ENCODE results near the gene KIAA0319L. TPM values are rescaled to one million over a fixed set of nuclear protein-coding genes. Genes with fewer than 3 reads are reported as not detected.

The KIAA0319L gene
- total RNA-seq, 1 donor from 2014 or later, result 113 TPM

DNA sequence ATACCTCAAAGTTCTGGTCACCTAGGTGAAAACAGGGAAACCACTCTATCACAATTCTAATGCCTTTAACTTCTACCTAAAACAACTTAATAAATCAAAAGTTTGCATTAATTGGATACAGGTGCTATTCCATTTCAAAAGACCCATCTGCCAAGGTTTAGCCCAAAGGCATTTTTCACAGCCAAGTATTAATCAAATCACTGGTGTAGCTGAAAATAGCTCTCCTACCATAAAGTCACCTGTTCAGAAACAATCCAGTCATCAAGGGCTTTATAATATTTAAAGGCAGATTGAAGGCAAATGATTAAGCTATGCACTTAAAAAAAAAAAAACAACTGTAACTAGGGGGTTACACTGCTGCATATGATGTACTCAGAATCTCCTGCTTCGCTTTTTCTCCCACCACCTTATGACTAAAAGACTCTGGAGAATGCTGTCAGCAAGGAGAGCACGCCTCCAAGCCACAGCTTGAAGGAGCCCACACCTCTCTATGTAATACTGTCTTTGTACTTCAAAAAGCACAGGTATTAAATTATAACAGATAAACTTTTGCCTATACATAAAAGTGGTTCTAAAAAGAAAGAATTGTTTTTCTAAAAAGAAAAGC, 20.5 kb downstream of the KIAA0319L start:
- peak; percentile 23 for DNase-seq (ENCODE audit: low read depth)

DNA sequence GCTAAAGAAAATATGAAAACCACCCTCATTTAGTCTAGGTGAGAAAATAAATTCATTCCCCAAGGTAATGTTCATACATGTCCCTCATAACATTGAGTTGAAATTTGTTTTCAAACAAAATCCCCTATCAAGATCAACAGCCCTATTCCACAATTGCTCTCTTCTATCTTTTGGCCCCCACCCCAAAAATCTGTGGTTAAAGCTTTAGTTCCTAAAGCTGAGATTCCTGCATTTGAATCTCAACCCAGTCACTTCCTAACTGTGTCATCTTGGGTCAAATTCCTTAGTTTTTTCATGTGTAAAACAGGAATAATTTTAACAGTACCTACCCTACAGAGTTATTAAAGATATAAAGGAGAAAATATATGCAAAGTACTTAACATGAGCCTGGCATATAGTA, 22.0 kb downstream of the KIAA0319L start:
- no peak for DNase-seq (ENCODE audit: low read depth)

GRCh38 chr1:35533586-35533985, 23.6 kb downstream of the KIAA0319L start:
- no peak for DNase-seq (ENCODE audit: low read depth)

GRCh38 chr1:35532497-35533223, 24.5 kb downstream of the KIAA0319L start:
- DNase-seq (ENCODE audit: low read depth), result no peak

- no peak for DNase-seq (ENCODE audit: low read depth)
Measured at GRCh38 chr1:35531368-35531767, 25.8 kb downstream of the KIAA0319L start.

DNA sequence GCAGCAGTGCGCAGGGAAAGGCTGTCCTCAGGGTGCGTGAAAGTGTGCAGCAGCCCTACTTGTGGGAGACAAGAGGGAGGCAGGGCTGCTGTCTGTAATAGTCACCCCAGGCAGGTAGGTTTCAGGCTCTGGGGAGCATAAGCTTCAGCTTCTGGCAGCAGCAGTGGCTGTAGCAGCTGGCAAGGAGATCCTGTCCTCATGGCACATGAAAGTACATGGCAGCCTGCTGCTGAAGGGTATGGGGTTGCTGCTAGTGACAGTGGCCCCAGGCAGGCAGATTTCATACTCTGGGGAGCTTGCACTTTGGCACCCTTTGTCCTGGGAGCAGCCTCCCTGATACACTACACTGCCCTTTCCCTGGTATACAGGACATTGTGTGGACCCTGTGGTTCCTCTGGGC, 26.3 kb downstream of the KIAA0319L start:
- no peak for DNase-seq (ENCODE audit: low read depth)

DNA sequence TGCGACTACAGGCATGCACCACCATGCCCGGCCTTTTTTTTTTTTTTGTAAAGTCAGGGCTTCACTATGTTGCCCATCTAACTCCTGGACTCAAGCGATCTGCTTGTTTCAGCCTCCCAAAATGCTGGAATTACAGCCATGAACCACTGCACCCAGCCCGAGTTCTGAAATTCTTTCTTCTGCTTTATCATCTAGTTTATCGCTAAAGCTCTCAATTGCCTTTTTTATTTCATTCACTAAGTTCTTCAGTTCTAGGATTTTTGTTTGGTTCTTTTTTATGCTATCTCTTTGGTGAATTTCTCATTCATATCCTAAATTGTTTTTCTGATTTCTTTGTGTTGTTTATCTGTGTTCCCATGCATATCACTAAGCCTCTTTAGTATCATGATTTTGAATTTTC, 27.0 kb downstream of the KIAA0319L start:
- no peak for DNase-seq (ENCODE audit: low read depth)

DNA sequence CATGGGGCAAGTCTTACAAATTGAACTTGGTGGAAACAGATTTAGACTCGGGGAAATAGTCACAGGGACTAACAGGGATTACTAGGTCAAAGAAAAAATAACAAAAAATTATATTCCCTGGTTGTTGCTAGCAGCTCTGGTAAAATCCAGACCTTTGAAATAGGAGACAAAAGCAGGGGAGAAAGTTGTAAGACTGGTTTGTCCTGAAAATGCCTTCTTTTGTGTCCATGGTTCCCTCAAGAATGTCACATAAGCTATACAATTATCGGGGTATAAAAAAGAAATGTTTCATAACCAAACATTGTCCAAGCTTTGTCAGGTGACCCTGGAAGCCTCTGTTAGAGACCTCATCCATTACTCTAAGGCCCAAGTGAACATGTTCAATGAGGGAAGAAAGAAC, 33.1 kb downstream of the KIAA0319L start:
- DNase-seq (ENCODE audit: low read depth), result no peak

DNA sequence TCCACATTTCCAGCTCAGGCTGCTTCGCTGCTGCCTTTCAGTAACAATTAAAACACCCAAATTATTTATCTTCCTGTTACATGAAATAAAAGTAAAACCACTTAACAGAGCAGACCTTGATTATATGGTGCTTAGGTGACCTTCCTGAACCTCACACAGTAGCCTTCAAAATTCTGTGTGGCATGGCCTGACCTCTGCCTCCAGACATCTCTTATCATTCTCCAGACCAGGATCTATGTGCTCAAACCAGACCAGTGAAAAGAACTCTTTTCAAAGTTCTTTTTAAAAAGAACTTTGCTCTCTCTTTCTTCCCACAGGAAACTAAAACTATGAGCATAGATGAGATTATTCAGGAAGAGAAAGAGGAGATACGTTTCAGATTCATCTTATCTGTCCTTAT, 37.8 kb downstream of the KIAA0319L start:
- no peak for DNase-seq (ENCODE audit: low read depth)

DNA sequence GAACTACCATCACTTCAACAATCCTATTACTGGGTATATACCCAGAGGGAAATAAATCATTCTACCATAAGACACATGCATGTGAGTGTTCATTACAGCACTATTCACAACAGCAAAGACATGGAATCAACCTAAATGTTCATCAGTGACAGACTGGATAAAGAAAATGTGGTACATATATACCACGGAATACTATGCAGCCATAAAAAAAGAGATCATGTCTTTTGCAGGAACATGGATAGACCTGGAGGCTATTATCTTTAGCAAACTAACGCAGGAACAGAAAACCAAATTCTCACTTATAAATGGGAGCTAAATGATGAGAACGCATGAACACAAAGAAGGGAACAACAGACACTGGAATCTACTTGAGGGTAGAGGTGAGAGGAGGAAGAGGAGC, 39.0 kb downstream of the KIAA0319L start:
- DNase-seq (ENCODE audit: low read depth), result no peak

DNA sequence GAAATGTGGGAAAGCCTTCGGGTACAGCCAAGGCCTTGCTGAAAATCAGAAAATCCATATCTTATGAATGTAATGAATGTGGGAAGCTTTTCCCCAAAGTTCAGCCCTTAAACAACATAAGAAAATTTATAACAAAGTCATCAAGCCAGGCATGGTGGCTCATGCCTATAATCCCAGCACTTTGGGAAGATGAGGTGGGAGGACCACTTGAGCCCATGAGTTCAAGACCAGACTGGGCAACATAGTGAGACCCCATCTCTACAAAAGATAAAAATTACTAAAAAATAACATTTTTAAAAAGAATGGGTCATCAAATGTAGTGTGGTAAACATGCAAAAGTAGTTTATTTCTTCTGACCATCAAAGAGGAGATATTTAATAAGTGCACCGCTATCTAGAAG, 45.9 kb downstream of the KIAA0319L start:
- no peak for DNase-seq (ENCODE audit: low read depth)

DNA sequence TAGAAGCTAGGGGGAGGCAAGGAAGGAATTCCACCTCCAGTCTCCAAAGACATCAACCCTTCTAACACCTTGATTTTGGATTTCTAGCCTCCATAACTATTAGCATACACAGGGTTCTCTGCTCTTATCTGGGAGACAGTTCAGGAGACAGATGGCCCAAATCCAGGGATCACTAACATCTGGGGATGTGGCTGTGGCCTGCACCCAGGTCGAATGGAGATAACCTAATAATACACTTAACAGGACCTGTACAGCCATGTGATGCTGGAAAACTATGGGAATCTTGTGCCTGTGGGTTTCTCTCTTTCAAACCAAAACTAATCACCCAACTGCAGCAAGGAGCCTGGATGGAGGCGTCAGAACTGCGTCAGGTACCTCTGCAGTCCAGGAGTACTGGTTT, 47.6 kb downstream of the KIAA0319L start:
- DNase-seq (ENCODE audit: low read depth), result no peak

DNA sequence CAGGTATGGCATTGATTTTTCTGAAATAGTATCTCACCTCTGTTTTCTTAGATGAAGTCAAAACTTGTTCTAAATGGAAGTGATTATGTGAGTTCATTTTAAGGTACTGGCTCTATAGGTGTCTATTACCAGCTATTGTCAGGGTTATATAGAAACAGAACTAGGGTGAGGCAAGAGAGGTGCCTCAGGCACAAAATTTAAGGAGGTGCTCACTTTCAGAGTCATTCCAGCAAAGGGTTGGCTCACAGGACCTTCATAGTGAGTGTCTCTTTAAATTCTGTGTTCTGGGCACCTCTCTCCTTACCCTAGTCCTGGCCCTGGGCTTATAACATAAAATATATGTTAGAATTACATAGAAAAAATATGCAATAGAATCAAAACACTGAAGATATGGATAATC, 49.3 kb downstream of the KIAA0319L start:
- no peak for DNase-seq (ENCODE audit: low read depth)

GRCh38 chr1:35506960-35507912, 50.0 kb downstream of the KIAA0319L start:
- peak; percentile 11 for DNase-seq (ENCODE audit: low read depth)

- peak; percentile 100 for DNase-seq (ENCODE audit: low read depth)
Measured at GRCh38 chr1:35505911-35506798, 51.0 kb downstream of the KIAA0319L start.

DNA sequence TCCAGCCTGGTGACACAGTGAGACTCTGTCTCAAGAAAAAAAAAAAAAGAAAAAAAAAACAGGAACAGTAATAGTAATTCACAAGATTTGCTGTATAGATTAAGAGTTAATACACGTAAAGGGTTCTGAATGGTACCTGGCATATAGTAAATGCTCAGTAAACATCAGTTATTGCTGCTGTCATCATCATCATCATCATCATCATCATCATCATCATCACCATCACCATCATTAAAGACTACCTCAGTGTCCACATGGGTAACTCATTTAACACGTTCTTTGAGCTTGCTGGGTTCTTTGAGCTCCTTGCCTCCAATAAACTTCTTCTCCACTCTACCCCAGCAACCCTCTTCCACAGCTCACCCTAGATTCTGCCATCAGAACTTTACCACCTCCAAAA, 55.0 kb downstream of the KIAA0319L start:
- no peak for DNase-seq (ENCODE audit: low read depth)

DNA sequence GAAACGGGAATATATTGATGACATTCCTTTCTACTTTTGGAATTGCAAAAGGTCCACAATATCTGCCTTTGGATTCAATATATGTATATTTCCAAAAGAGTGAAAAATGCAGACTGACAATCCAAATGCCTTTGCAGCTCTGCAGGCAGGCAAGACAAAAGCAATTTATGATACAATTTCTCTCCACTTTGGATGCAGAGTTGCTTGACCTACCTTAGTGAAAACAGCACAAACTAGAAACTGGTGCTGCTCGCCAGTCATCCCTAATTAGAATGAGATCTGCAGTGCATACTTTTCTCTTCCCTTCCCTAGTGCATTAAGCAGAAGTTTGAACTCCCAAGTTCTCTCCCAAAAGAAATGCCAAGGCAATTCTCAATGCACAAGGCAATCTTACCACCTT, 56.8 kb downstream of the KIAA0319L start:
- DNase-seq (ENCODE audit: low read depth), result no peak

- DNase-seq (ENCODE audit: low read depth), result no peak
Measured at GRCh38 chr1:35499652-35500176, 57.5 kb downstream of the KIAA0319L start.

GRCh38 chr1:35499231-35499630, 58.0 kb downstream of the KIAA0319L start:
- DNase-seq (ENCODE audit: low read depth), result no peak

DNA sequence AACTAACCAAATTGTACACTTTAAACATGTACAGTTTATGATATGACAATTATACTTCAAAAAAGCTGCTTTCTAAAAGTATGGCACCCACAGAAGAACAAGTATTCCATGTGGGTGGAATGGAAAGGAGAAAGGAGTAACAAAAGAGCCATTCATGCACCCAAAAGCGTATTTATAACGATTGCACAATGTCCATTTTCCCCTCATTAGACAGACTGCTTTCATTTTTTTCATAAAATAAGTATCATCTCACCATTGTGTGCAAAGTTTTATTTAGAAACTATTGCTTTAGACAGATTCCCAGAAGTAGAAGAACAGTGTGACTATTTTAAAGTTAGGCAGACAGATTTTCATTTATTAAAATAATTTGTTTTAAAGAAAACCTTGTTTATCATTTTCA, 59.6 kb downstream of the KIAA0319L start:
- no peak for DNase-seq (ENCODE audit: low read depth)

DNA sequence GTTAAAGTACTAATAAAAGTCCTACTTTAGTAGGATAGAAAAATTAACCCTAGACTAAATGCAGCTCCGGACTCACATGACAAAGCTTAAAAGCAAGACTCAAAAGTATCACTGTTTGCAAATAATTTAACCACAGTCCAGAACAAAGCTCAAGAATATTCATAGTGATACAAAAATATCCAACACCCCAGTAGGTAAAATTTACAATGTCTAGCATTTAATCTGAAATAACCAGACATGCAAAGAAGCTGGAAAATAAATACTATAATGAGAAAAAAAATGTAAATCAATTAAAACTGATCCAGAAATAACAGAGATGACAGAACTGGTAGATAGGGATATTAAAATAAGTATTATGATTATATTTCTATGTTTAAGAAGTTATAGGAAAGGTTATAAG, 67.0 kb downstream of the KIAA0319L start:
- no peak for DNase-seq (ENCODE audit: low read depth)
